Epithelial cell of proximal tubule (primary cell): ENCODE results near the gene NOL3. TPM values are rescaled to one million over a fixed set of nuclear protein-coding genes. Genes with fewer than 3 reads are reported as not detected.

Source experiments
- DNase-seq: peaks from one replicate; pipeline ENCODE4 v3.0.0-alpha.2; 2011; ENCODE audit warnings: low read depth
- H3K4me3 ChIP-seq: 2 replicates; pipeline ENCODE4 v1.5.1; 2011; ENCODE audit warnings: low read depth, mild to moderate bottlenecking, low read length
- total RNA-seq: library from RNA; depleted of rRNA; stranded (reverse); fragments of >200 nt; gene quantifications from 2 replicates; pipeline ENCODE4 v1.2.3, GENCODE V29; 2015
- TF ChIP-seq, protein P1 (sequence below): conservative IDR thresholded peaks from 2 replicates; pipeline ENCODE4 v1.5.1; 2012; ENCODE audit warnings: low read depth, mild to moderate bottlenecking, low read length

The NOL3 gene
- total RNA-seq, 1 donor from 2014 or later = 39.4 TPM

- DNase-seq = no peak
- peak overlapping the region; percentile 66 for H3K4me3 ChIP-seq
Measured at GRCh38 chr16:67184995-67185650, 14.8 kb downstream of the NOL3 start.

GRCh38 chr16:67185651-67186134 lies 15.4 kb downstream of the NOL3 start:
- DNase-seq = no peak
- peak overlapping the region; percentile 7 for H3K4me3 ChIP-seq
- TF ChIP-seq, protein P1, sequence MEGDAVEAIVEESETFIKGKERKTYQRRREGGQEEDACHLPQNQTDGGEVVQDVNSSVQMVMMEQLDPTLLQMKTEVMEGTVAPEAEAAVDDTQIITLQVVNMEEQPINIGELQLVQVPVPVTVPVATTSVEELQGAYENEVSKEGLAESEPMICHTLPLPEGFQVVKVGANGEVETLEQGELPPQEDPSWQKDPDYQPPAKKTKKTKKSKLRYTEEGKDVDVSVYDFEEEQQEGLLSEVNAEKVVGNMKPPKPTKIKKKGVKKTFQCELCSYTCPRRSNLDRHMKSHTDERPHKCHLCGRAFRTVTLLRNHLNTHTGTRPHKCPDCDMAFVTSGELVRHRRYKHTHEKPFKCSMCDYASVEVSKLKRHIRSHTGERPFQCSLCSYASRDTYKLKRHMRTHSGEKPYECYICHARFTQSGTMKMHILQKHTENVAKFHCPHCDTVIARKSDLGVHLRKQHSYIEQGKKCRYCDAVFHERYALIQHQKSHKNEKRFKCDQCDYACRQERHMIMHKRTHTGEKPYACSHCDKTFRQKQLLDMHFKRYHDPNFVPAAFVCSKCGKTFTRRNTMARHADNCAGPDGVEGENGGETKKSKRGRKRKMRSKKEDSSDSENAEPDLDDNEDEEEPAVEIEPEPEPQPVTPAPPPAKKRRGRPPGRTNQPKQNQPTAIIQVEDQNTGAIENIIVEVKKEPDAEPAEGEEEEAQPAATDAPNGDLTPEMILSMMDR = no peak

More at GRCh38 chr16:67184995-67185650, 14.8 kb downstream of the NOL3 start:
- TF ChIP-seq, protein P1 = peak; percentile 83

GRCh38 chr16:67186550-67186950 lies 16.2 kb downstream of the NOL3 start:
- TF ChIP-seq, protein P1 = no peak
- H3K4me3 ChIP-seq = no peak overlapping the region
- no peak for DNase-seq

DNA sequence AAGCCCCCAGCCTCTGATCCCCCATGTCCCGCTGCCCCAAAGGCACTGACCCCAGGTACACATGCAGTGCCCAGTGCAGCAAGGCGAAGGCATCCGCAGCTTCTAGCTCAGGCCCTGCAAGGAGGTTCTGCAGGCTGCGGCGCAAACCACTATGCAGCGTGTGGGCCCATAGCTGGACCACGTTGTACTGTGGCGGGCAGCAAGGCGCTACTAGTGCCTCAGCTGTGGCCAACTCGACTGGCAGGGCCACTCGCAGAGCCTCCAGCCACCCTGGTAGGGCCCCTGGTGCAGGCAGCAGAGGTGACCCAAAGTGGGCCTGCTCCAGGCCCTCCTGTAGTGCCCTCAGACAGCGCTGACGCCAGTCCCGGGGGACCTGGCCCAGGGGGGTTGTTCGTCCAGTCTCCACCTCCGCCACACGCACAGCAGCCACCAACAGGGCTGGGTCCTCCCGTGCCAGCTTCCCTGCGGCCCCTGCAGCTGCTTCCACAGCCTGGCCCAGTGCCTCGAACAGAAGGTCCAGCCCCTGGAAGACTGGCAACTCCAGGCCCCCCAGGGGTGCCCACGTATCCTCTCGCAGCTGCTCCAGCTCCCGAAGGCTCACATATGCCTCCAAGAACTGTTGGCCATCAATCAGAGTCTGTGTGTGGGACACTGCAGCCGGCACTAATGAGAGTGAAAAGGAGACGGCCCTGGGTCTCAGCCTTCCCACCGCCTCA lies 17.0 kb downstream of the NOL3 start:
- DNase-seq = no peak
- TF ChIP-seq, protein P1 = no peak
- no peak overlapping the region for H3K4me3 ChIP-seq

DNA sequence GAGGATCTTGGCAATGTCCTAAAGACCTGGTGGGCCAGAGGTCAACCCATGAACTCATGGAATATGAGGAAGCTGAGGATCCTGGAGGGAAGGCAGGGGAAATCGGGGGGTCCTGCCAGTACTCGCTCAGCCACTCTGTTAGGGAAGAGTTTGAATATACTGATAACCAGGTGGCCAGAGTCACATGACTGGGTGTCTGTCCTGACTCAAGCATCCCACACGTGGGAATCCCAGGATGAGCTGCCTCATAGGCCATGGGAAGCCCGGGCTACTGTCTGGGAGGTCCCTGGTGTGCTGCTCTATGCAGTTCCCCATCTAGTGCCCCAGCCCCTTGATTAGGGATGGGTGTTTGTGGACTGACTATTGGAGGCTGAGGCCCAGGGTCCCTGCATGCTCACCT lies 18.0 kb downstream of the NOL3 start:
- no peak overlapping the region for H3K4me3 ChIP-seq
- DNase-seq = no peak
- TF ChIP-seq, protein P1 = no peak

DNA sequence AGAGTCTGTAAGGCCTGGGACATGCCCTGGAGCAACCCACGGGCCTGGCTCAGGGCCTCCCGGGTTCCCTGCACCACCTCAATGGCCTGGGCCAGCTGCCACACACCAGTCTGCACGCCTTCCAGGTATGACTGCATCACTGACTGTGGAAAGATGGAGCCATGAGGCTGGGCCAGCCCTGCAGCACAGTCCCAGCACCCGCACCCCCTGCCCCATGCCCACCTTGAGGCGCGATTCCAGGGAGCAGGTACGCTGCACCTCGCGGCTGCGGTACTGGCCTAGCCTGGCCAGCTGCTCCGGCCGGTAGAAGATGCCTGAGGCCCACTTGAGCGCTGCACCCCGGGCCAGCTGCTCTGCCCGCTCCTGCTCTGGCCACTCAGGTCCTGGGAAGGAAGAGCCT lies 18.5 kb downstream of the NOL3 start:
- no peak for DNase-seq
- no peak overlapping the region for H3K4me3 ChIP-seq
- TF ChIP-seq, protein P1 = no peak

- TF ChIP-seq, protein P1 = no peak
- no peak for DNase-seq
- H3K4me3 ChIP-seq = no peak within 1 kb of the TSS
Measured at GRCh38 chr16:67190041-67190440, 19.7 kb downstream of the NOL3 start, which contains the start of gene EXOC3L1. EXOC3L1 (minus strand) TSS chr16:67190136; CDS start chr16:67189676, 460 bp downstream.
